HG02623 (cell line): ENCODE data around the gene EIF4EBP2.

Source experiments
- ATAC-seq: cut with Tn5 transposase; IDR thresholded peaks from one replicate; pipeline ENCODE4 v1.9.1; 2021; ENCODE audit warnings: moderate library complexity; ENCODE audit not compliant: unreplicated experiment

EIF4EBP2 gene

GRCh38 chr10:70459774-70460490 is 56.0 kb downstream of the EIF4EBP2 start:
- no peak for ATAC-seq

DNA sequence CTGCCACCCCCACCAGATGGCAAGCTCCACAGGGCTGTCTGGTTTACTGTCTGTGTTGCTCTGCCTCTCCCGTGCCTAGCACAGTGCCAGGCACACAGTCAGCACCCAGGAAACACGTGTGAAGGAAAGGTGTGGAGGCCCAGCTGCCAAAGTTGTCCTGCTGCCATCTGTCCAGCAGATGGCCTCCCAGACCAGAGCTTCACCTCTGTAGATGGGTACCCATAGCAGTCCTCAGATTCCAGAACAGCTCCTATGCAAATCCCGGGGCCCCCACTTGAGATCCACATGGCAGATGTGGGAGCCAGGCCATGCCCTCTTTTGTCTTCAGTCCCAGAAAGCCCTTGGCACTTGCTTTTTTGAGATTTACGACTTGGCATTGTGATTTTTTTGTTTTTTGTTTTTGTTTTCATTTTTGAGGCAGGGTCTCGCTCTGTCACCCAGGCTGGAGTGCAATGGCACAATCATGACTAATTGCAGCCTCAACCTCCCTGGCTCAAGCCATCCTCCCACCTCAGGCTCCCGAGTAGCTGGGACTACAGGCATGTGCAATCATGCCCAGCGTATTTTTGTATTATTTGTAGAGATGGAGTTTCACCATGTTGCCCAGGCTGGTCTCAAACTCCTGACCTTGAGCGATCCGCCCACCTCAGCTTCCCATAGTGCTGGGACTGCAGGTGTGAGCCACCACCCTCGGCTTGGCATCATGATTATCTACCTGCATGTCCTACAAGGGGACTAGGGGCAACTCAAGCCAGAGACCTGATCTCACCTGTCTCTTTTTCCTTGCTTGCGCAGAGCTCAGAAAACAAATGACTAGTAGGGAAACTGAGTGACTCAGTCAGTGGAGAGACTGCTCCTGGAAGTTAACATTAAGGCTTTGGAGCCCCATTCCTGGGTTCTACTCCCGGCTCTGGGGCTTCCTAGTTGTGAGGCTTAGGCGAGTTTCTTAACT is 57.7 kb downstream of the EIF4EBP2 start:
- ATAC-seq: no peak

DNA sequence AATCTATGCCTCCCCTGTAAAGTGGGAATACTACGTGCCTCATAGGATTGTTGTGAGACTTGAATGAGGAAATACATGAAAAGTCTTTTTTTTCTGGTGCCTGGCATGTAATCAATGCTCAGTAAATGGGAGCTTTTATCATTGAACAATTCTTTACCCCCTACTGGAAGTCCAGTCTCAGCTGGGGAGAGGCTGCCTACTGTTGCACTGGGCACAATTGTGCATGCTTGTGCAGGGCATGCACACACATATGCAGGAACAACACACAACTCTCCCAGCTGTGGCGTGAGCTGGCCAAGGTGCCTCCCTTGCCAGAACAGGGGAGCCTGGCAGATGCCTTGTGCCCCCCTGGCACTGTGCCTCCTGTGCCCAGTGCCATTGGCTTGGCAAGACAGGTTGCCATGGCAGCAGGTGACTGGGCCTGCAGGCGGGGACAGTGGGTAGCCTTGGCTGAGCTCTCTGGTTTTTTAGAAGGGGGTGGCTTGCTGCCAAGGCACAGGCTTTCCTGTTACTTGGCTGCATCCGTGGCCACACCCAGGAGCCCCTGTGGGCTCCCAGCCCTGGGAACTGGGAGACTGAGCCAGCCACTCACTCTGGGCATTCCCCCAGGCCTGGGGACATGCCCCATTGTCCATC is 58.5 kb downstream of the EIF4EBP2 start:
- ATAC-seq: no peak

DNA sequence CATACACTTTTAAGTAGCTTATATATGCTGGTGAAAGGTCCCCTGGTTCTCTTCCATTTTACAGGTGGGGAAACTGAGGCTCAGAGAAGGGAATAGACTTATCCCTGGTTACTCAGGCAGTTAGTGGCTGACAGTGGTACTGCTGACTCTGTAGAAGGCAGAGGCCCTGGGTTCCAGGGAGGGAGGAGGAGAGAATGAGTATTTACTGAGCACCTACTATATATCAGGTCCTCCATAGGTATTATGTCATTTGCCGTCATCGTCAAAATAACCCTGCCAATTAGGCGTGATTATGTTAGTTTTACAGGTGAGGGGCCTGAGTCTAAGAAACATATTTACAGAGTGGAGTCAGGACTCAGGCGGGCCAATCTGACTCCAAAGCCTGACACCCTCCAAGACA is 61.3 kb downstream of the EIF4EBP2 start:
- no peak for ATAC-seq

DNA sequence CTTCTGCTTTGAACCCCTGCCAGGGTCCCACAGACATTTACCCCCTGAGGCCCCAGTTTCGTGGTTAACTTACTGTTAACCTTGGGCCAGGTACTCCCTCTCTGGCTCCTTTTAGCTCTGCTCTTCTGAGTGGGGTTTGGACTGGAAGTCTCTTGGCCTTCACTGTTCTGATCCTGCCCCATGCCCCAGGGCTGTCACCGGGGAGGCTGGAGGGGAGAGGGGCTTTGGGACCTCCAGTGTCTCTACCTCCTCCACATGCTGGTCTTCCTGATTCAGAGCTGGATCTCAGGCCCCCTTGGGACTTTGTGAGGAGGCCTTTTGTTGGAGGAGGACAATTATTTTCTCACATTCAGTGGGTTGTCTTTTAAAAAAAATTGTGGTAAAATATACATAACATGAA is 61.9 kb downstream of the EIF4EBP2 start:
- ATAC-seq: no peak

- no peak for ATAC-seq
Measured at GRCh38 chr10:70466951-70467350, 63.0 kb downstream of the EIF4EBP2 start.

GRCh38 chr10:70472799-70473454 is 69.0 kb downstream of the EIF4EBP2 start:
- ATAC-seq: no peak

DNA sequence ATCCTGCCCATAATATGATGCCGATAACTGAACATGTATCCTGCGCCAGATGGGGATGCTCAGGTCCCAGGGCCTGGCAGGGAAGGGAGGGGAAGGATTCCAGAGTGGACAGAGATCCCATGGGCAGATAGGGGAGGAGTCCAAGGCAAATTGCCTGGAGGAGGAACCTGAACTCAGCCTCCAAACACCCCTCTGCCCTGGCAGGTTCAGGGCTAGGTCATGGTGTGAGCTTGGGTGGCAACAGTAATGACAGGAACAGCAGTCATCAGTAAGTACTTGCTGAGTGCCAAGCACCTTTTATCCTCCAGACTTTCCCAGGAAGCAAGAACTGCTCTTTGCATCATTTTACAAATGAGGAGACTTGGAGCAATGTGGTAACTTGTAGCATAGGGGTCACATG is 70.8 kb downstream of the EIF4EBP2 start:
- no peak for ATAC-seq

DNA sequence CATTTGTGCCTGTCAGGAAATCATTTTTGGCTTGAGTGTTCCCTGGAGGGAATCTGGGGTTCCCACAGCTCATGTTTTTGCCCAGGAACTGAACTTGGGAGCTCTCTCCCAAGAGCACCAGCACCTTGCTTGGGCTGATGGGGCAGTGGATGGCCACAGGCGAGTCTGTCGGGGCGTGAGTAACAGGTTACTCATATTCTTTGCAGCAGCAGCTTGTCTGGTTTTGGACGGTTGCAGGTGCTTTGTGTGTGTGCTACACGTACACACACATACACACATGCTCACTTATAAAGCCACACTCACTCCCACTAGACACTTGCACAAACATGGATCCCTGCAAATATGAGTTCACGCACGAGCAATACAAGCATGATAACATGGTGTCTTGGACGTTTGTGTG is 71.7 kb downstream of the EIF4EBP2 start:
- no peak for ATAC-seq

- ATAC-seq: no peak
Measured at GRCh38 chr10:70476249-70477035, 72.5 kb downstream of the EIF4EBP2 start.

DNA sequence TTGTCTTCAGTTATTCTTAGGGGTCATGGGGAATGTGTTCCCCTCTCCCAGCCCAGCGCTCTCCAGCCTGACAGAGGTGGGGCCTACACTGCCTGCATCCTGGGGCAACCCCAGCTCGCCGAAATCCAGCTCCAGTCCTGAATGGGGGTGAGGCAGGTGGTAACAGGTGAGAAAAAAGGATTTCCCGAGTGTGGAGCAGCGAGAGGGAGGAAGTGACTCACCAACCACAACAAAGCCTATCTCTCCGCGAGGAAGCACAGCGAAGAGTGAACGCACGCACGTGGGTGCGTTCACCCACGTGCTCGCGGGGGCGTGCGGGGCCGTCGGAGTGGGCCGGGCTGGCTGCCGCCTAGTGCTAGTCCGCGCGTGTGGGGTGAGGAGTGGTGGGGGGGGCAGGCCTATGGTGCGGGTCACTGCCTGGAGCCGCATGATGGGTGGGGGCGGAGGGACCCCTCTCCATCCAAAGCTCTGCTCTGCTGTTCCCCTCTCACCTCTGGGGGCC is 73.8 kb downstream of the EIF4EBP2 start:
- ATAC-seq: no peak
